ENCODE data around the gene CEP131.

DNA sequence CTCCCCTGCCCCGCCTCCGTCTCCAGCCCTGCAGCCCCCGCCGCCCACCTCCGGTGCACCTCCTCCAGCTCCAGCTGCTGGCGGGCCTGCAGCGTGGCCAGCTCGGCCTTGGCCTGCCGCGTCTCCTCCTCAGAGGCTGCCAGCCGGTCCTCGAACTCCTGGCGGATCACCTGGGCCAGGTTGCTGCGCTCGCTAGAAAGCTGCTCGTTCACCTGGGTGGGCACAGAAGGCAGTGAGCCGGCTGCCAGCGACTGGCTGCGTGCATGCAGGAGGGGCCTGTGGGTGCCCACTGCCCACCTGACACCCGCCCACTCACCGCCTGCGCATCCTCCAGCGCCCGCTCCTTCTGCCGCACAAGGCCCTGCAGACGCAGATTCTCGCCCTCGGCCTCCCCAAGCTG lies 32.2 kb downstream of the CEP131 start:
- TF ChIP-seq, protein P1, sequence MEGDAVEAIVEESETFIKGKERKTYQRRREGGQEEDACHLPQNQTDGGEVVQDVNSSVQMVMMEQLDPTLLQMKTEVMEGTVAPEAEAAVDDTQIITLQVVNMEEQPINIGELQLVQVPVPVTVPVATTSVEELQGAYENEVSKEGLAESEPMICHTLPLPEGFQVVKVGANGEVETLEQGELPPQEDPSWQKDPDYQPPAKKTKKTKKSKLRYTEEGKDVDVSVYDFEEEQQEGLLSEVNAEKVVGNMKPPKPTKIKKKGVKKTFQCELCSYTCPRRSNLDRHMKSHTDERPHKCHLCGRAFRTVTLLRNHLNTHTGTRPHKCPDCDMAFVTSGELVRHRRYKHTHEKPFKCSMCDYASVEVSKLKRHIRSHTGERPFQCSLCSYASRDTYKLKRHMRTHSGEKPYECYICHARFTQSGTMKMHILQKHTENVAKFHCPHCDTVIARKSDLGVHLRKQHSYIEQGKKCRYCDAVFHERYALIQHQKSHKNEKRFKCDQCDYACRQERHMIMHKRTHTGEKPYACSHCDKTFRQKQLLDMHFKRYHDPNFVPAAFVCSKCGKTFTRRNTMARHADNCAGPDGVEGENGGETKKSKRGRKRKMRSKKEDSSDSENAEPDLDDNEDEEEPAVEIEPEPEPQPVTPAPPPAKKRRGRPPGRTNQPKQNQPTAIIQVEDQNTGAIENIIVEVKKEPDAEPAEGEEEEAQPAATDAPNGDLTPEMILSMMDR (IDR thresholded peaks at IDR 0.05 in 4 of 5, conservative IDR thresholded peaks at IDR 0.05 in 1 of 5) = no peak
- no peak for TF ChIP-seq POLR2A (IDR thresholded peaks at IDR 0.05)
